Measurements from ENCODE around the gene SMPD4. TPM values are rescaled to one million over a fixed set of nuclear protein-coding genes. Genes with fewer than 3 reads are reported as not detected.
"Not testable (repeated sequence)": the region's sequence is repeated elsewhere in the genome, so short reads cannot be mapped to it uniquely, and the experiment has no call there.

SMPD4 gene
- total RNA-seq, 1 donor from 2014 or later: 25.6 TPM

- ATAC-seq (no peak), DNase-seq (ENCODE audit: missing footprints) (peak; percentile 35)
- intact Hi-C loops (cut with DNase I): no loop called here
These were observed 18.4 kb downstream of the SMPD4 start for GRCh38 chr2:130162968-130163367.

GRCh38 chr2:130162486-130162885 lies 18.9 kb downstream of the SMPD4 start:
- ATAC-seq; intact Hi-C loops (cut with DNase I): not testable (repeated sequence)
- peak; percentile 55 for DNase-seq (ENCODE audit: missing footprints)

GRCh38 chr2:130160838-130161705 lies 20.3 kb downstream of the SMPD4 start:
- peak; percentile 71 for DNase-seq (ENCODE audit: missing footprints)
- intact Hi-C loops (cut with DNase I): not testable (repeated sequence)
- peak; percentile 80 for ATAC-seq

- intact Hi-C loops (cut with DNase I): no loop called here
- DNase-seq (ENCODE audit: missing footprints): no peak
These were observed 21.3 kb downstream of the SMPD4 start for GRCh38 chr2:130160131-130160530.

GRCh38 chr2:130159376-130159775 lies 22.0 kb downstream of the SMPD4 start:
- intact Hi-C loops (cut with DNase I): loop anchor here (5.0 kb wide), 1 partner anchor 173 kb away; no protein-coding TSS in a partner anchor
- ATAC-seq: not testable (repeated sequence)

More at GRCh38 chr2:130160131-130160530, 21.3 kb downstream of the SMPD4 start:
- no peak for ATAC-seq

GRCh38 chr2:130158631-130159030 lies 22.8 kb downstream of the SMPD4 start:
- intact Hi-C loops (cut with DNase I): loop anchor here (5.0 kb wide), 1 partner anchor 174 kb away; no protein-coding TSS in a partner anchor
- DNase-seq (ENCODE audit: missing footprints) (no peak), ATAC-seq (no peak)

More at GRCh38 chr2:130159376-130159775, 22.0 kb downstream of the SMPD4 start:
- not testable (repeated sequence) for DNase-seq (ENCODE audit: missing footprints)

- intact Hi-C loops (cut with DNase I): loop anchor here (5.0 kb wide), 1 partner anchor 174 kb away; no protein-coding TSS in a partner anchor
- not testable (repeated sequence) for DNase-seq (ENCODE audit: missing footprints); ATAC-seq
These were observed 23.4 kb downstream of the SMPD4 start for GRCh38 chr2:130157825-130158514.

- not testable (repeated sequence) for ATAC-seq; DNase-seq (ENCODE audit: missing footprints)
- intact Hi-C loops (cut with DNase I): loop anchor here (5.0 kb wide), 1 partner anchor 175 kb away; no protein-coding TSS in a partner anchor
These were observed 24.0 kb downstream of the SMPD4 start for GRCh38 chr2:130157354-130157753.

GRCh38 chr2:130156624-130157004 lies 24.8 kb downstream of the SMPD4 start:
- ATAC-seq (no peak), DNase-seq (ENCODE audit: missing footprints) (no peak)
- intact Hi-C loops (cut with DNase I): loop anchor here (5.0 kb wide), 1 partner anchor 176 kb away; no protein-coding TSS in a partner anchor

- not testable (repeated sequence) for DNase-seq (ENCODE audit: missing footprints)
- intact Hi-C loops (cut with DNase I): loop anchor here (5.0 kb wide), 1 partner anchor 176 kb away; no protein-coding TSS in a partner anchor
- peak; percentile 70 for ATAC-seq
These were observed 25.3 kb downstream of the SMPD4 start for GRCh38 chr2:130155956-130156623.

GRCh38 chr2:130154773-130155765 lies 26.3 kb downstream of the SMPD4 start:
- DNase-seq (ENCODE audit: missing footprints) (no peak), ATAC-seq (no peak)
- intact Hi-C loops (cut with DNase I): loop anchor here (5.0 kb wide), 1 partner anchor 177 kb away; no protein-coding TSS in a partner anchor

- intact Hi-C loops (cut with DNase I); DNase-seq (ENCODE audit: missing footprints); ATAC-seq: not testable (repeated sequence)
These were observed 27.0 kb downstream of the SMPD4 start for GRCh38 chr2:130154423-130154770.

- not testable (repeated sequence) for ATAC-seq
These were observed 27.5 kb downstream of the SMPD4 start for GRCh38 chr2:130153721-130154422.

GRCh38 chr2:130152816-130153595 lies 28.4 kb downstream of the SMPD4 start:
- DNase-seq (ENCODE audit: missing footprints): no peak
- intact Hi-C loops (cut with DNase I): no loop called here

More at GRCh38 chr2:130153721-130154422, 27.5 kb downstream of the SMPD4 start:
- DNase-seq (ENCODE audit: missing footprints); intact Hi-C loops (cut with DNase I): not testable (repeated sequence)

GRCh38 chr2:130152136-130152815 lies 29.1 kb downstream of the SMPD4 start:
- ATAC-seq; intact Hi-C loops (cut with DNase I); DNase-seq (ENCODE audit: missing footprints): not testable (repeated sequence)

More at GRCh38 chr2:130152816-130153595, 28.4 kb downstream of the SMPD4 start:
- ATAC-seq: no peak

GRCh38 chr2:130151145-130151512 lies 30.3 kb downstream of the SMPD4 start:
- DNase-seq (ENCODE audit: missing footprints); ATAC-seq; intact Hi-C loops (cut with DNase I): not testable (repeated sequence)

Measured in Right ventricle myocardium inferior (tissue), 1 donor.